ENCODE measurements around the gene CIRBP.

- TF ChIP-seq, protein P1, sequence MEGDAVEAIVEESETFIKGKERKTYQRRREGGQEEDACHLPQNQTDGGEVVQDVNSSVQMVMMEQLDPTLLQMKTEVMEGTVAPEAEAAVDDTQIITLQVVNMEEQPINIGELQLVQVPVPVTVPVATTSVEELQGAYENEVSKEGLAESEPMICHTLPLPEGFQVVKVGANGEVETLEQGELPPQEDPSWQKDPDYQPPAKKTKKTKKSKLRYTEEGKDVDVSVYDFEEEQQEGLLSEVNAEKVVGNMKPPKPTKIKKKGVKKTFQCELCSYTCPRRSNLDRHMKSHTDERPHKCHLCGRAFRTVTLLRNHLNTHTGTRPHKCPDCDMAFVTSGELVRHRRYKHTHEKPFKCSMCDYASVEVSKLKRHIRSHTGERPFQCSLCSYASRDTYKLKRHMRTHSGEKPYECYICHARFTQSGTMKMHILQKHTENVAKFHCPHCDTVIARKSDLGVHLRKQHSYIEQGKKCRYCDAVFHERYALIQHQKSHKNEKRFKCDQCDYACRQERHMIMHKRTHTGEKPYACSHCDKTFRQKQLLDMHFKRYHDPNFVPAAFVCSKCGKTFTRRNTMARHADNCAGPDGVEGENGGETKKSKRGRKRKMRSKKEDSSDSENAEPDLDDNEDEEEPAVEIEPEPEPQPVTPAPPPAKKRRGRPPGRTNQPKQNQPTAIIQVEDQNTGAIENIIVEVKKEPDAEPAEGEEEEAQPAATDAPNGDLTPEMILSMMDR (conservative IDR thresholded peaks at IDR 0.05; ENCODE audit: low read length): no peak
- no peak for TF ChIP-seq EZH2phosphoT487 (IDR thresholded peaks at IDR 0.05; ENCODE audit: borderline replicate concordance, low read depth, low read length)
Observed at GRCh38 chr19:1224047-1224825, 44.9 kb upstream of the CIRBP start.

Measured in OCI-LY7 (cell line).